Panc1 (cell line): ENCODE data around the gene ACOXL.

Experiments
- CTCF ChIP-seq: fragments of 450-650 bp; IDR thresholded peaks from 2 replicates; pipeline ENCODE4 v1.5.1; 2017; ENCODE audit warnings: mild to moderate bottlenecking
- POLR2AphosphoS5 ChIP-seq: IDR thresholded peaks from 2 replicates; pipeline ENCODE4 v1.6.1; 2012; ENCODE audit warnings: mild to moderate bottlenecking, low read depth, low read length, moderate library complexity

GRCh38 chr2:110929528-110929927 is 197.2 kb downstream of the ACOXL start:
- TF ChIP-seq CTCF (no peak), POLR2AphosphoS5 (no peak)
